ENCODE results near the gene G2E3. TPM values are rescaled to one million over a fixed set of nuclear protein-coding genes. Genes with fewer than 3 reads are reported as not detected.
A peak's percentile ranks its signal among the peaks of the same experiment; 100 is the strongest.

G2E3 gene
- total RNA-seq, 1 experiment from 2014 or later = 24.3 TPM

GRCh38 chr14:30648471-30648870 lies 89.5 kb downstream of the G2E3 start:
- no peak for DNase-seq (ENCODE audit: low read depth)

- no peak for DNase-seq (ENCODE audit: low read depth)
These were observed 93.0 kb downstream of the G2E3 start for GRCh38 chr14:30651937-30652336.

- DNase-seq (ENCODE audit: low read depth) = peak; percentile 2
These were observed 96.2 kb downstream of the G2E3 start for GRCh38 chr14:30655124-30655523.

- DNase-seq (ENCODE audit: low read depth) = no peak
These were observed 96.7 kb downstream of the G2E3 start for GRCh38 chr14:30655658-30656057.

DNA sequence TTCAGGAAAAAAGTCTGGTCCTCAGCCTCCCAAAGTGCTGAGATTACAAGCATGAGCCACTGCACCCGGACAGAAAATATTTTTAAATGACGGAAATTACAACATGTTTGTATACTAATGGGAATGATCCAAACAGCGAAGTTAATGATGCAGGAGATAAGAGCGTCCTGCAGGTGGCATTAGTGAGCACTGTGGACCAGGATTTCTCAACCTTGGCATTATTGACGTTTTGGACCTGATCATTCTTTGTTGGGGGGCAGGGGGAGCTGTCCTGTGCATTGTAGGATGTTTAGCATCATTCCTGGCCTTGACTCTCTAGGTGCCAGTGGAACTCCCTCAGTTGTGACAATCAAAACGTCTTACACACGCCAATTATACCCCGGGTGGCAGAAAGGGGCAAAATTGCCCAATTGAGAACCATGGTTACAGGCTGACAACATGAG lies 97.3 kb downstream of the G2E3 start:
- DNase-seq (ENCODE audit: low read depth) = no peak

GRCh38 chr14:30657050-30657449 lies 98.1 kb downstream of the G2E3 start:
- no peak for DNase-seq (ENCODE audit: low read depth)

DNA sequence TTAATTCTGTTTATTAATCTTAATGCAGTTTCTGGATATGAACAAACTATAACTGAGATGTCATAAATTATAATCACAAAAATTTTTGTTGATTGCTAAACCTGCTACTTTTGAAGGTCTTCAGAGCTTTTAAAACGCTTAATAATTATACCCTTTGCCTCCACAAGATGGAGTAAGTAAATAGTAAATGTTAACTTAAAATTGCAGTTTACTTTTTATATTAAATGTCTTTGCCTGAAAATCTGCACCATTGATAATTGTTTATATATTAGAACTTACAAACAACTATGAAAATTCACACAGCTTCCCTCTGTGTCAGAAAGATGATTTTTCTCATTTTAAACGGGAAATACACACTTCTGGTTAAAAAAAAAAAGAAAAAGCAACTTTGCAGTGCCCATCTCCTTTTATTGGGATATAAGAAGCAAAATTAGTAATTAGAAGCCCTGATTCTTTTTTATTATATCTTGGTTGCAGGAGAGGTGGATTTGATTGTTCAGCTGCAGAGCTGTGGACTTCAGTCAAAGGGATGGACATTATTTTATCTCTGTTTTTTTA lies 98.7 kb downstream of the G2E3 start:
- no peak for DNase-seq (ENCODE audit: low read depth)

DNA sequence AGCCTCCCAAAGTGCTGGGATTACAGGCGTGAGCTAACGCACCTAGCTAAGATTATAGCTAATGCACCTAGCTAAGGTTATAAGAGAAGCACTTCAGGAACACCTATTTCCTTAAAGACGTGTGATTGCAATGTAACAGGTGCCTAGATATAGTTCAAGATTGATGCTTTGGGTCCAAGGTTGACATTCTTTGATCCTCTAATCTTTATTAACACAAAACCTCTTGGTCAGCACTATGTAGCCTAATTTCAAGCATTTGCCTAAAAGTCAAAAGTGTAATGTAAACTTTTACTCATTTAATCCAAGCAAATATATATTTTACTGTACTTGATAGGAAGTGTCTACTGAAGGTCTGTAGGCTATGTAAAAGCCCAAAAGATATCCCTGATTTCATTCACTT lies 99.7 kb downstream of the G2E3 start:
- DNase-seq (ENCODE audit: low read depth) = no peak

GRCh38 chr14:30669594-30669993 lies 110.6 kb downstream of the G2E3 start:
- no peak for DNase-seq (ENCODE audit: low read depth)

Small RNAs within 50 kb of the gene (small RNA-seq; reads per million reads assigned to genes)
- not detected for gene RF02271

Other genes starting within 250 kb of the G2E3 start
- gene SCFD1, start 63.2 kb downstream of the G2E3 start, total RNA-seq (2014; rRNA removed; shearing (Covaris generic)) = 116 and 121 TPM in 2 replicates